Lung (tissue), 12 donors: ENCODE measurements around the gene AMOT. TPM values are rescaled to one million over a fixed set of nuclear protein-coding genes. Genes with fewer than 3 reads are reported as not detected.

Experiments
- ATAC-seq: fragments of 200-7000 bp; cut with Tn5 transposase; one replicate; pipeline ENCODE4 v1.9.1; 2020; ENCODE audit warnings: moderate number of reproducible peaks; ENCODE audit not compliant: insufficient read depth, low FRiP score
- DNase-seq, 3 donors: peaks; one replicate each; pipeline ENCODE4 v3.0.0-alpha.2; 2013 to 2017
- H3K27ac ChIP-seq, 2 donors: one replicate each; pipeline ENCODE4 v1.5.1; 2013; ENCODE audit warnings: mild to moderate bottlenecking in 2 of 2, moderate library complexity in 2 of 2, control low read depth in 1 of 2, inconsistent platforms in 1 of 2, low read depth in 1 of 2, low read length in 1 of 2
- H3K27me3 ChIP-seq, 3 donors: one replicate each; pipeline ENCODE4 v1.5.1; 2013; ENCODE audit warnings: low read length in 2 of 3; ENCODE audit not compliant: control insufficient read depth in 3 of 3, insufficient read depth in 3 of 3
- H3K36me3 ChIP-seq, 4 donors: one replicate each; pipeline ENCODE4 v1.5.1; 2013; ENCODE audit warnings: low read length in 4 of 4, mild to moderate bottlenecking in 1 of 4, moderate library complexity in 1 of 4; ENCODE audit not compliant: control insufficient read depth in 4 of 4, insufficient read depth in 4 of 4
- H3K4me1 ChIP-seq, 5 donors: one replicate each; pipeline ENCODE4 v1.5.1; 2013; ENCODE audit warnings: low read length in 5 of 5, mild to moderate bottlenecking in 2 of 5, moderate library complexity in 1 of 5; ENCODE audit not compliant: control insufficient read depth in 5 of 5, insufficient read depth in 5 of 5
- H3K4me3 ChIP-seq: one replicate; pipeline ENCODE4 v1.5.1; 2013; ENCODE audit warnings: mild to moderate bottlenecking, control low read depth, moderate library complexity
- H3K9ac ChIP-seq, 2 donors: one replicate each; pipeline ENCODE4 v1.5.1; 2013; ENCODE audit warnings: low read length in 2 of 2, control low read depth in 1 of 2; ENCODE audit not compliant: insufficient read depth in 1 of 2
- H3K9me3 ChIP-seq, 4 donors: one replicate each; pipeline ENCODE4 v1.5.1; 2013; ENCODE audit warnings: low read length in 3 of 4, mild to moderate bottlenecking in 1 of 4, moderate library complexity in 1 of 4; ENCODE audit not compliant: control insufficient read depth in 4 of 4, insufficient read depth in 3 of 4
- WGBS, 2 donors: extraction: QIAGEN DNeasy Blood & Tissue Kit; methylation state at CpG; one replicate each; pipeline ENCODE4 v1.1.7; 2013; 5-methylcytosine and 5-hydroxymethylcytosine counted together
- polyA plus RNA-seq, 2 donors: library from polyadenylated mRNA; stranded (reverse); fragments of 200-250 nt; gene quantifications; one replicate each; pipeline ENCODE4 v1.2.1, GENCODE V29; 2013
- total RNA-seq, 2 donors: library from RNA; depleted of rRNA in 1 of 2; stranded (reverse); fragments of >200 nt in 1 of 2; gene quantifications; one replicate each; pipeline ENCODE4 v1.2.1, GENCODE V29; 2014 to 2021
- TF ChIP-seq, protein P1 (sequence below): IDR thresholded peaks from 2 replicates; pipeline ENCODE4 v1.5.1; 2012; ENCODE audit warnings: mild to moderate bottlenecking; ENCODE audit errors: control extremely low read depth, extremely low read depth
- donor health status: control.
- donor health status: control.
- donor health status: Bipolar disorder and iron deficiency.
- donor health status: healthy.
- donor health status: DM: yes; HTN: yes; CAD: no.

Gene AMOT
- total and polyA plus RNA-seq, 4 donors: 0.79 to 11.8 (median 5.9) TPM

- whole genome bisulfite sequencing, 2 donors: 56 to 94% methylated on average over 2 of the region's 2 CpGs
- H3K4me3 ChIP-seq: no peak overlapping the region
- no peaks in the 10 kb centered on the region for H3K36me3 ChIP-seq
- no peaks in the 10 kb centered on the region for H3K4me1 ChIP-seq
- no peak for ATAC-seq
- no peaks in the 10 kb centered on the region for H3K9me3 ChIP-seq
- peaks cover 0 to 30% (median 6%) of the 10 kb centered on the region in 3 donors for H3K27me3 ChIP-seq
- DNase-seq: no peak
- TF ChIP-seq, protein P1, sequence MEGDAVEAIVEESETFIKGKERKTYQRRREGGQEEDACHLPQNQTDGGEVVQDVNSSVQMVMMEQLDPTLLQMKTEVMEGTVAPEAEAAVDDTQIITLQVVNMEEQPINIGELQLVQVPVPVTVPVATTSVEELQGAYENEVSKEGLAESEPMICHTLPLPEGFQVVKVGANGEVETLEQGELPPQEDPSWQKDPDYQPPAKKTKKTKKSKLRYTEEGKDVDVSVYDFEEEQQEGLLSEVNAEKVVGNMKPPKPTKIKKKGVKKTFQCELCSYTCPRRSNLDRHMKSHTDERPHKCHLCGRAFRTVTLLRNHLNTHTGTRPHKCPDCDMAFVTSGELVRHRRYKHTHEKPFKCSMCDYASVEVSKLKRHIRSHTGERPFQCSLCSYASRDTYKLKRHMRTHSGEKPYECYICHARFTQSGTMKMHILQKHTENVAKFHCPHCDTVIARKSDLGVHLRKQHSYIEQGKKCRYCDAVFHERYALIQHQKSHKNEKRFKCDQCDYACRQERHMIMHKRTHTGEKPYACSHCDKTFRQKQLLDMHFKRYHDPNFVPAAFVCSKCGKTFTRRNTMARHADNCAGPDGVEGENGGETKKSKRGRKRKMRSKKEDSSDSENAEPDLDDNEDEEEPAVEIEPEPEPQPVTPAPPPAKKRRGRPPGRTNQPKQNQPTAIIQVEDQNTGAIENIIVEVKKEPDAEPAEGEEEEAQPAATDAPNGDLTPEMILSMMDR: no peak
- H3K9ac ChIP-seq: no peak overlapping the region
- H3K27ac ChIP-seq: no peak overlapping the region
These were observed 41.9 kb downstream of the AMOT start for GRCh38 chrX:112798736-112799135.

DNA sequence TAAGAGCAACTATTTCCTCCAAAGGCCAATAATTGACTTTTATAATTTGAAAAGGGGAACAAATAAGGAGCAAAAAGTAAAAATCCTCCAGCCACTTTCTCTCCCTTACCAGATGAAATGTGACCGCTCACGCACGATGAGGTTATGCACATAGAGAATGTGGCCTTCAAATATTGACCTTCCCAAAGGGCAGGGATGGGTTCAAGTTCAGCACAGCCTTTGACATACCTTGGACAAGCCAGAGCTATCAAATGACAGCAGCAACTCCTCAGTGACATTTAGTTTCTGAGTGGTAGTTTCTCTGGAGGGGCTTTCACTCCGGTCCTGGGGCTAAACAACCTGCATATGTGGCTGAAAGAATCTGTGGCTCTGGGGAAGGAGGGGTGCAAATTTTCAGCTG is 50.7 kb downstream of the AMOT start:
- H3K4me3 ChIP-seq: no peak overlapping the region
- no peaks in the 10 kb centered on the region for H3K9me3 ChIP-seq
- peaks cover 0 to 54% (median 22%) of the 10 kb centered on the region in 3 donors for H3K27me3 ChIP-seq
- no peaks in the 10 kb centered on the region for H3K4me1 ChIP-seq
- no peak overlapping the region for H3K27ac ChIP-seq
- TF ChIP-seq, protein P1: no peak
- no peak overlapping the region for H3K9ac ChIP-seq
- DNase-seq (no peak), ATAC-seq (no peak)
- WGBS, 2 donors: 88 to 96% methylated on average over 4 of the region's 4 CpGs
- H3K36me3 ChIP-seq: peaks cover 0 to 3% (median 0%) of the 10 kb centered on the region in 4 donors

- H3K4me3 ChIP-seq: no peak overlapping the region
- H3K9me3 ChIP-seq: no peaks in the 10 kb centered on the region
- no peak overlapping the region for H3K27ac ChIP-seq
- TF ChIP-seq, protein P1: no peak
- H3K9ac ChIP-seq: no peak overlapping the region
- no peaks in the 10 kb centered on the region for H3K4me1 ChIP-seq
- peaks cover 0 to 37% (median 19%) of the 10 kb centered on the region in 3 donors for H3K27me3 ChIP-seq
- DNase-seq (no peak), ATAC-seq (no peak)
- H3K36me3 ChIP-seq: peaks cover 0 to 4% (median 2%) of the 10 kb centered on the region in 4 donors
- 59 to 63% methylated on average over 2 of the region's 2 CpGs for WGBS, 2 donors
These were observed 54.6 kb downstream of the AMOT start for GRCh38 chrX:112786076-112786475.

DNA sequence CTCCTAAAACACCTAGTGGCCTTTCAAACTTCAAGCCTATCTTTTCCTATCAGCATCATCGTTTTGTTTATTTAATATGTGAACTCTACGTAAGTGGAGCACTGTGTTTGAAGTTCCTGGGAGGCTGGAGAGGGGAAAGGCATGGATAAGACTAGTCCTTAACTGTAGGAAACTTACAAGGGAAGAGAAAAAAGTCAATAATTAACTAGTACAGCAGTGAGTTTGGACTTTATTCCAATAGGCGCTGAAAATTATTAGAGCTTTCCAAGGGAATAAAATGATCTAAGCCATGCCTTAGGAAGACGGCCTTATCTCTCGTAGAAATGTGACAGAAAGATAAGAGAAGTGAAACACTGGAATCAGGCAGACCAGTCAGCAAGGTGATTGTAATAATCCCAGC is 55.3 kb downstream of the AMOT start:
- TF ChIP-seq, protein P1: no peak
- no peaks in the 10 kb centered on the region for H3K9me3 ChIP-seq
- no peak overlapping the region for H3K4me3 ChIP-seq
- no peak overlapping the region for H3K9ac ChIP-seq
- DNase-seq (peak in 1 of 3 donors; percentile 4), ATAC-seq (no peak)
- H3K27ac ChIP-seq: no peak overlapping the region
- peaks cover 0 to 4% (median 2%) of the 10 kb centered on the region in 4 donors for H3K36me3 ChIP-seq
- 69 to 82% methylated on average over 5 of the region's 5 CpGs for WGBS, 2 donors
- H3K4me1 ChIP-seq: no peaks in the 10 kb centered on the region
- peaks cover 0 to 39% (median 19%) of the 10 kb centered on the region in 3 donors for H3K27me3 ChIP-seq
